Measurements from ENCODE around the gene TBC1D22A. TPM values are rescaled to one million over a fixed set of nuclear protein-coding genes. Genes with fewer than 3 reads are reported as not detected.

Gene TBC1D22A
- total RNA-seq, 1 donor from 2014 or later = 18.9 TPM

GRCh38 chr22:46750863-46751443, 11.5 kb upstream of the TBC1D22A start:
- H3K4me1 Mint-ChIP-seq (ENCODE audit: low read depth) = peaks cover 40% of the 10 kb centered on the region
- no peaks in the 10 kb centered on the region for H3K9me3 Mint-ChIP-seq (ENCODE audit: low read depth)
- TF ChIP-seq, protein P1, sequence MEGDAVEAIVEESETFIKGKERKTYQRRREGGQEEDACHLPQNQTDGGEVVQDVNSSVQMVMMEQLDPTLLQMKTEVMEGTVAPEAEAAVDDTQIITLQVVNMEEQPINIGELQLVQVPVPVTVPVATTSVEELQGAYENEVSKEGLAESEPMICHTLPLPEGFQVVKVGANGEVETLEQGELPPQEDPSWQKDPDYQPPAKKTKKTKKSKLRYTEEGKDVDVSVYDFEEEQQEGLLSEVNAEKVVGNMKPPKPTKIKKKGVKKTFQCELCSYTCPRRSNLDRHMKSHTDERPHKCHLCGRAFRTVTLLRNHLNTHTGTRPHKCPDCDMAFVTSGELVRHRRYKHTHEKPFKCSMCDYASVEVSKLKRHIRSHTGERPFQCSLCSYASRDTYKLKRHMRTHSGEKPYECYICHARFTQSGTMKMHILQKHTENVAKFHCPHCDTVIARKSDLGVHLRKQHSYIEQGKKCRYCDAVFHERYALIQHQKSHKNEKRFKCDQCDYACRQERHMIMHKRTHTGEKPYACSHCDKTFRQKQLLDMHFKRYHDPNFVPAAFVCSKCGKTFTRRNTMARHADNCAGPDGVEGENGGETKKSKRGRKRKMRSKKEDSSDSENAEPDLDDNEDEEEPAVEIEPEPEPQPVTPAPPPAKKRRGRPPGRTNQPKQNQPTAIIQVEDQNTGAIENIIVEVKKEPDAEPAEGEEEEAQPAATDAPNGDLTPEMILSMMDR (IDR thresholded peaks at IDR 0.05) = no peak
- no peak for DNase-seq (ENCODE audit: low spot score)
- H3K4me3 Mint-ChIP-seq (ENCODE audit: unreplicated experiment) = no peak overlapping the region
- H3K27me3 Mint-ChIP-seq (ENCODE audit: low read depth) = peaks cover 6% of the 10 kb centered on the region
- no peak overlapping the region for H3K27ac Mint-ChIP-seq (ENCODE audit: unreplicated experiment)
- no peaks in the 10 kb centered on the region for H3K36me3 Mint-ChIP-seq (ENCODE audit: low read depth)

DNA sequence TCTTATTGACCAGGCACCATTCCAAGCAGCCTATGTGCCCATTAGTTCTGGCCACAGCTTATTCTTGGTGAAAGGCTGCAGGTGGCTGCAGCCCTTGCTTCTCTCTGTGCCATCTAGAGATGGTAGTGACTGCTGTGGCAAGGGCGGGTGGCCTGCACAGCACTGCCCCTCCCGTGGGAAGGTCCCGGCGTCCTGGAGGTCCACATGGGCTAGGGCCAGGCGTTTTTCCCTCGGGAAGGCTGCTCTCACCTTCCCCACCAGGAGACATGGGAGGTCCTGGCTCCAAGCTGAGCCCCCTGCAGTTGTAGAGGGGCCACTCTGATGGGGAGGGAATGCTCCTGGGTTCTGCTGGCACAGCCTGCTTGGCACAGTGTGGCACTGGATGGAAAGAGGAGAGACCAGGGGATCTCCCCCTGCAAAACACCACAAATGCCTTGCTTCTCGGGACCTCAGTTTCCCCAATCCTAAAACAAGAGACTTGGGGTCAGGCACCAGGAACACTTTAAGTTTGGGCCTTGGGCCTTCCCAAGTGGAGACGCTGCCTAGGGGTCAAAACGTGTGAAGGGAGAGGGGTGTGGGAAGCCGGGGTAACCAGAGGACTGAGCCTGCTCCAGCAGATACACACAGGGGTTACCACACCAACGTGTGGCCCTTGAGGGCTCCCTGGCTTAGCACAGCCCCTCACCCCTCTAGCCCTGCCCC, 10.0 kb upstream of the TBC1D22A start:
- TF ChIP-seq, protein P1 (IDR thresholded peaks at IDR 0.05) = no peak
- Mint-ChIP-seq H3K36me3 (ENCODE audit: low read depth) (no peaks in the 10 kb centered on the region), H3K4me3 (ENCODE audit: unreplicated experiment) (no peak overlapping the region), H3K9me3 (ENCODE audit: low read depth) (peaks cover 5% of the 10 kb centered on the region), H3K4me1 (ENCODE audit: low read depth) (peaks cover 40% of the 10 kb centered on the region), H3K27ac (ENCODE audit: unreplicated experiment) (no peak overlapping the region), H3K27me3 (ENCODE audit: low read depth) (no peaks in the 10 kb centered on the region)
- DNase-seq (ENCODE audit: low spot score) = no peak

DNA sequence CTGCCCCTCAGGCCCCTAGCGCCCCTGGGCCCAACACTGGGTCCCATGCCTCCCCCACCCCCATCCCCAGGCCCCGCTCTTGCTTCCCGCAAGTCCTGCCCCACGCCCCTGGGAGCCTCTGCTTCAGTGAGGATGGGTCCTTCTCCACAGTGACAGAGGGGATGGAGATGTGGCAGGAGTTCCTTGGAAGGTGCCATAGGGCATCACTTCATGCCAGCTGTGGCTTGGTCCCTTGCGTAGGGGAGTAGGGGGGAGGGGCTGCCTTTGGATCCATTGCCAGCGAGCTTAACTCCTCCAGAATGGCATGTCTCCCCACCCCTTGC, 9.5 kb upstream of the TBC1D22A start:
- TF ChIP-seq, protein P1 (IDR thresholded peaks at IDR 0.05) = no peak
- H3K27me3 Mint-ChIP-seq (ENCODE audit: low read depth) = no peaks in the 10 kb centered on the region
- DNase-seq (ENCODE audit: low spot score) = no peak
- H3K9me3 Mint-ChIP-seq (ENCODE audit: low read depth) = peaks cover 5% of the 10 kb centered on the region
- peaks cover 40% of the 10 kb centered on the region for H3K4me1 Mint-ChIP-seq (ENCODE audit: low read depth)
- no peak overlapping the region for H3K4me3 Mint-ChIP-seq (ENCODE audit: unreplicated experiment)
- no peaks in the 10 kb centered on the region for H3K36me3 Mint-ChIP-seq (ENCODE audit: low read depth)
- peak overlapping the region; percentile 100 for H3K27ac Mint-ChIP-seq (ENCODE audit: unreplicated experiment)

DNA sequence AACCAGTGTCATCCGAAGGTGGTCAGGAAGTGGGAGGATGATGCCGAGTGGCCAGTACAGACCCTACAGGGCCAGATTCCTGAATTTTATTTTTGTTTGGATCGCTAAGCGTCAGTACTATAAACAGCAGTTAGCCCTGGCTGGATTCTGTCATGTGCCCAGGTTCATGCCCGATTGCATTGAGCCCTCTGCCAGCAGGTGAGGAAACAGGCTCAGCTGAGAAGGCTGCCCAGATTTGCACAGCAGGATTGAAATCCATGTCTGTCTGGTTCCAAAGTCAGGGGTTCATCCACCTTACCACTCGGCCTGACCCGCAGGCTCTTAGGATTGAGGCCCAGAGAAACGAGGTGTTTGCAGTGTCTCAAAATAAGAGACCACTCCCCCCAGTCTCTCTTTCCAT, 9.1 kb upstream of the TBC1D22A start:
- no peaks in the 10 kb centered on the region for H3K36me3 Mint-ChIP-seq (ENCODE audit: low read depth)

GRCh38 chr22:46753761-46754109, 8.7 kb upstream of the TBC1D22A start:
- Mint-ChIP-seq H3K9me3 (ENCODE audit: low read depth) (peaks cover 5% of the 10 kb centered on the region), H3K36me3 (ENCODE audit: low read depth) (no peaks in the 10 kb centered on the region), H3K27me3 (ENCODE audit: low read depth) (no peaks in the 10 kb centered on the region), H3K4me1 (ENCODE audit: low read depth) (peaks cover 43% of the 10 kb centered on the region), H3K27ac (ENCODE audit: unreplicated experiment) (peak overlapping the region; percentile 100), H3K4me3 (ENCODE audit: unreplicated experiment) (peak overlapping the region; percentile 63)
- TF ChIP-seq, protein P1 (IDR thresholded peaks at IDR 0.05) = no peak
- DNase-seq (ENCODE audit: low spot score) = no peak

More for the DNA sequence above, 9.1 kb upstream of the TBC1D22A start:
- TF ChIP-seq, protein P1 (IDR thresholded peaks at IDR 0.05) = no peak
- H3K4me1 Mint-ChIP-seq (ENCODE audit: low read depth) = peaks cover 40% of the 10 kb centered on the region
- no peaks in the 10 kb centered on the region for H3K27me3 Mint-ChIP-seq (ENCODE audit: low read depth)
- peaks cover 5% of the 10 kb centered on the region for H3K9me3 Mint-ChIP-seq (ENCODE audit: low read depth)
- DNase-seq (ENCODE audit: low spot score) = no peak
- H3K27ac Mint-ChIP-seq (ENCODE audit: unreplicated experiment) = peak overlapping the region; percentile 100
- no peak overlapping the region for H3K4me3 Mint-ChIP-seq (ENCODE audit: unreplicated experiment)
